Measurements from ENCODE around the gene LRRN3.

Gene LRRN3

DNA sequence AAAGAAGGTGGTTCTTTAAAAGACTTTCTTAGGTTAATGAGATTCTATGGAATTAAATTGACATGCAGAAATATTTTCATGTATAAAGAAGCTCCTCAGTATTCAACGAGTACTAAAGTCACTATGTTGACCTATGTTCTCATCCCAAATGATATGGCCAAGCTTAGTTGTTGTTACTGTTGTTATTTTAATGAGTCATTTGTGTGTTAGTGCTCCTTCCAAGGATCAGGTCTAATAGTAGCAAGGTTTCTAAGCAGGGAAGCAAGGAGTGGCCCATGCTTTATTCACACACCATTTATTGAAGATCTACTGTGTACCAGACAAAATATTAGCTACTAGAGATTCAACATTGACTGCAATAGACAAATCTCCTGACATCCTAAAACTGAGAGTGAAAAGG, 41.9 kb downstream of the LRRN3 start:
- H3K4me1 ChIP-seq (ENCODE audit: control insufficient read depth, insufficient read depth, low read length, unreplicated experiment) = peaks cover 25% of the 10 kb centered on the region
- H2AFZ ChIP-seq (ENCODE audit: low read length, unreplicated experiment) = no peak overlapping the region
- no peaks in the 10 kb centered on the region for H3K79me2 ChIP-seq (ENCODE audit: control insufficient read depth, insufficient read depth, low read length, unreplicated experiment)
- H3K36me3 ChIP-seq (ENCODE audit: insufficient read depth, low read length) = no peaks in the 10 kb centered on the region
- no peaks in the 10 kb centered on the region for H3K27me3 ChIP-seq (ENCODE audit: insufficient read depth, low read length)
- H3K27ac ChIP-seq (ENCODE audit: low read depth, low read length) = no peak overlapping the region
- no peak overlapping the region for H3K4me3 ChIP-seq (ENCODE audit: low read depth, low read length)

DNA sequence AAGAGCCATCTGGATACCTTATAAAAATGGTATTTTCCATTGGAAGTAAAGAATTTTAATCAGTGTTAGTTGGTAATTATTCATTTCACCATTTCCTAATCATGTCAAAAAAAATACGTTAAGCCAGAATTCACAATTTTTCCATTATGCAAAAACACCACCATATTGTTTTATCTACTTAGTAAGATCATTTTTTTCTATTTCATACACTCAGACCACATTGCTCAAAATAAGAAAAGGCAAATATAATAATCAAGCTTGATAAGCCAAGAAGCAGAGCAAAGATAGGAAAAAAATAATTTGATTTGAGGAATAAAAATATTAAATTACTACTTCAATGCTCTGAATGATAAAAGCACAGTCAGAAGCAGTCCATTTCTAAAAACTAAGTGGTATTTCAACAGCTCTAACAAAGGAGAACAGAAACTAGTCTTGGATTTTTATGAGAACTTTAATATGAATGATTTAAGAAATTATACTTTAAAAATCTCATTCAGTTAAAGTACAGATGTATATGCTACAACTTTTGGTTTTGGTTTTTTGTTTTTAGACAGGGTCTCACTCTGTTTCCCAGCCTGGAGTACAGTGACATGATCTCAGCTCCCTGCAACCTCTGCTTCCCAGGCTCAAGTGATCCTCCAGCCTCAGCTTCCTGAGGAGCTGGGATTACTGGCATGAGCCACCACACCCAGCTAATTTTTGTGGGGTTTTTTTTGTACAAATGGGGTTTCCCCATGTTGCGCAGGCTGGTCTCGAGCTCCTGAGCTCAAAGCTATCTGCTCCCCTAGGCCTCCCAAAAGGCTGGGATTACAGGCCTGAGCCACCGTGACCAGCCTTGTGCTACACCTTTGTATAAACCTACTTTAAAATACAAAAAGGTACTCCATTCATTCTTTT, 46.6 kb downstream of the LRRN3 start:
- Histone ChIP-seq H3K36me3 (ENCODE audit: insufficient read depth, low read length) (no peaks in the 10 kb centered on the region), H3K27ac (ENCODE audit: low read depth, low read length) (peak overlapping the region; percentile 95), H3K4me1 (ENCODE audit: control insufficient read depth, insufficient read depth, low read length, unreplicated experiment) (peaks cover 39% of the 10 kb centered on the region), H3K27me3 (ENCODE audit: insufficient read depth, low read length) (no peaks in the 10 kb centered on the region), H2AFZ (ENCODE audit: low read length, unreplicated experiment) (peak overlapping the region; percentile 67), H3K79me2 (ENCODE audit: control insufficient read depth, insufficient read depth, low read length, unreplicated experiment) (no peaks in the 10 kb centered on the region), H3K4me3 (ENCODE audit: low read depth, low read length) (peak overlapping the region; percentile 29)

DNA sequence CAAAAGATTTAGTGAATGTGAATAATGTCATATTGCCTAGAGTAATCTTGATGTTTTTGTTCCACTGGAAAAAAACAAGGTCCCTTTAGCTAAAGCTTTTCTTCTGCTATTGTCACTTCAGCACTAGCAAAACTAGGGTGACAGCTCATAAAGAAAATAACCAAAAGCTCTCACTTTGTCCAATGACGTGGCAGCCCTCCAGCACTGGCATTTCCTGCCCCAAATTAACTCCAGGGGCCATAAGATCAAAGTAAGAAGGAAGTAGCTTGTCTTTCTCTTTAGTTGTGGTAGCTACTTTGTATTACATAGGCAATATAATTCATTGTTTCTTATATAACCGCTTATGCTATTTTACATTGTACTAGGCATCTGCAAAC, 47.3 kb downstream of the LRRN3 start:
- peak overlapping the region; percentile 95 for H3K27ac ChIP-seq (ENCODE audit: low read depth, low read length)
- H3K27me3 ChIP-seq (ENCODE audit: insufficient read depth, low read length) = no peaks in the 10 kb centered on the region
- peaks cover 32% of the 10 kb centered on the region for H3K4me1 ChIP-seq (ENCODE audit: control insufficient read depth, insufficient read depth, low read length, unreplicated experiment)
- peak overlapping the region; percentile 67 for H2AFZ ChIP-seq (ENCODE audit: low read length, unreplicated experiment)
- H3K36me3 ChIP-seq (ENCODE audit: insufficient read depth, low read length) = no peaks in the 10 kb centered on the region
- no peaks in the 10 kb centered on the region for H3K79me2 ChIP-seq (ENCODE audit: control insufficient read depth, insufficient read depth, low read length, unreplicated experiment)
- H3K4me3 ChIP-seq (ENCODE audit: low read depth, low read length) = peak overlapping the region; percentile 29

DNA sequence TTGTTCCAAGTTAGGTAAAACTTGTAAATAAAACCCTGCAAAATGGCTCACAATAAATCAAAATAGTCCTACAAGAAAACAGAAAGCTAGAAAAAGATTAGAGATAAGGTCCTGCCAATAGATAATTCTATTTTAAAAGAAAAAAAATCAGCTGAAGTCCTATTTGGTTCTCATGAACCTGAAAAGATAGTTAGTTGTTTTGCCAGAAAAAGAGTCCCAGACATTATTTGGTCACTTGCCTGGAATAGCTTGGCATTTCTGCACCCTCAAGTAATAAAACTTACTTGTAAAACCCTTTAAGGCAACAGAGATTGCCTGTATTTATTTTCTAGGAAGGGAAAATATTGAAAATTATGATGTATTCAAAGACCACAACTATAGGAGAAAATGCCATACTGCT, 47.7 kb downstream of the LRRN3 start:
- peak overlapping the region; percentile 67 for H2AFZ ChIP-seq (ENCODE audit: low read length, unreplicated experiment)
- H3K79me2 ChIP-seq (ENCODE audit: control insufficient read depth, insufficient read depth, low read length, unreplicated experiment) = no peaks in the 10 kb centered on the region
- H3K27me3 ChIP-seq (ENCODE audit: insufficient read depth, low read length) = no peaks in the 10 kb centered on the region
- H3K36me3 ChIP-seq (ENCODE audit: insufficient read depth, low read length) = no peaks in the 10 kb centered on the region
- H3K4me3 ChIP-seq (ENCODE audit: low read depth, low read length) = peak overlapping the region; percentile 29; the same call in 1 of the 2 replicates
- H3K4me1 ChIP-seq (ENCODE audit: control insufficient read depth, insufficient read depth, low read length, unreplicated experiment) = peaks cover 28% of the 10 kb centered on the region
- peak overlapping the region; percentile 95 for H3K27ac ChIP-seq (ENCODE audit: low read depth, low read length)

DNA sequence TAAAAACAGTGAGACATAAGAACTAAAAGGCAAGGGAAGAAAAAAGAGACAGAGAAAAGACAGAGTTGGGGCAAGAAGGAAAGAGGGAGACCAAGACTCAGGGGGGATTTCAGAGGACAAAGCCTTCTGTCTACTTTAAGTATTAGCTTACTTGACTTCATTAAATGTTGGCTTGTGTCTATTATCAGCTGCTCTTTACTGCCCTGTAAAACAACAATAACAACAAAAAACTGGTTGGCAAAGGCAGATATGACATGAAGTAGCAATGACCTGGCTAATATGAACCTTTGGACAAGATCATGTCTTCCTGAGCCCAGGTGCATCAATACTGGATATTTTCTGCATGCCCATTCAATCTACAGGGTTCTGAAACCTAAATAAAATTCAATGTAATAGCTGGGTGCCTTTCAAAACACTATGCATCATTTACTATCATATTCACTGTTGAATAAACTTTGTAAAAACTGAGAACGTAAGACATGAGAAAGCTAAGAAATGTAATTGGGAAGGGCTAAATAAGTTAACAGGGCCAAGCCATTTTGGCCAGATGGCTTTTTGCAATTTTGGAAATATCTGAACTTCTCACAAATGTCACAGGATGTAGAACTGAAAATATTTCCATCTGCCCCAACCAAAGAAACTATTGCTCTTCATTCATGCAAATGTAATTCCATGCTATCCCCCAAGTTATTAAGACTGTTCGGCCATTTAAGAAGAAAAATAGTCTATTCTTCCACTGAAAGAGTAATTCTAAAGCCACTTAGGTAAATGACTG, 49.4 kb downstream of the LRRN3 start:
- H3K4me1 ChIP-seq (ENCODE audit: control insufficient read depth, insufficient read depth, low read length, unreplicated experiment) = peaks cover 31% of the 10 kb centered on the region
- no peak overlapping the region for H3K27ac ChIP-seq (ENCODE audit: low read depth, low read length)

GRCh38 chr7:111145472-111145871, 54.5 kb downstream of the LRRN3 start:
- H3K27ac ChIP-seq (ENCODE audit: low read depth, low read length) = no peak overlapping the region
- no peaks in the 10 kb centered on the region for H3K27me3 ChIP-seq (ENCODE audit: insufficient read depth, low read length)
- H3K4me1 ChIP-seq (ENCODE audit: control insufficient read depth, insufficient read depth, low read length, unreplicated experiment) = peaks cover 5% of the 10 kb centered on the region
- H2AFZ ChIP-seq (ENCODE audit: low read length, unreplicated experiment) = no peak overlapping the region
- no peaks in the 10 kb centered on the region for H3K79me2 ChIP-seq (ENCODE audit: control insufficient read depth, insufficient read depth, low read length, unreplicated experiment)
- H3K36me3 ChIP-seq (ENCODE audit: insufficient read depth, low read length) = no peaks in the 10 kb centered on the region
- H3K4me3 ChIP-seq (ENCODE audit: low read depth, low read length) = no peak overlapping the region

More for the DNA sequence above, 49.4 kb downstream of the LRRN3 start:
- Histone ChIP-seq H2AFZ (ENCODE audit: low read length, unreplicated experiment) (peak overlapping the region; percentile 44), H3K27me3 (ENCODE audit: insufficient read depth, low read length) (no peaks in the 10 kb centered on the region), H3K79me2 (ENCODE audit: control insufficient read depth, insufficient read depth, low read length, unreplicated experiment) (no peaks in the 10 kb centered on the region), H3K4me3 (ENCODE audit: low read depth, low read length) (no peak overlapping the region), H3K36me3 (ENCODE audit: insufficient read depth, low read length) (no peaks in the 10 kb centered on the region)

DNA sequence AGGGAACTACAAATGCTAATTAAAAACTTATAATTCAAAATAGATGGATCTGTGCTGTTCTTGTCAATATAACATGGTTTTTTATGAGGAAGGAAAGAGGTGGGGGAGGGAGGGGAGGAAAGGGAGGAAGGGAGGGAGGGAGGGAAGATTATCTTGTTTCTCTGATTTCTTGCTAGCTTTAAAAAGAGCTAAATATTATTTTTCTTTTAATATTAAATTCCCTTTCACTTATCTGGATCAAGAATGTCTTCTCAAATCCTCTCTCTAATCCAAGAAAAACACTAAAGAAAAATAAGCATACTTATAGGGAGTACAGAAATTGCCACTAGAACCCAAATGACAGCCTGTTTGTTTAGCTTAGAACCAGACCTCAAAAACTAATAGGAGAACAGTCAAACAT, 55.2 kb downstream of the LRRN3 start:
- Histone ChIP-seq H3K4me3 (ENCODE audit: low read depth, low read length) (no peak overlapping the region), H3K79me2 (ENCODE audit: control insufficient read depth, insufficient read depth, low read length, unreplicated experiment) (no peaks in the 10 kb centered on the region), H3K4me1 (ENCODE audit: control insufficient read depth, insufficient read depth, low read length, unreplicated experiment) (peaks cover 5% of the 10 kb centered on the region), H3K36me3 (ENCODE audit: insufficient read depth, low read length) (no peaks in the 10 kb centered on the region), H2AFZ (ENCODE audit: low read length, unreplicated experiment) (no peak overlapping the region), H3K27me3 (ENCODE audit: insufficient read depth, low read length) (no peaks in the 10 kb centered on the region), H3K27ac (ENCODE audit: low read depth, low read length) (no peak overlapping the region)

DNA sequence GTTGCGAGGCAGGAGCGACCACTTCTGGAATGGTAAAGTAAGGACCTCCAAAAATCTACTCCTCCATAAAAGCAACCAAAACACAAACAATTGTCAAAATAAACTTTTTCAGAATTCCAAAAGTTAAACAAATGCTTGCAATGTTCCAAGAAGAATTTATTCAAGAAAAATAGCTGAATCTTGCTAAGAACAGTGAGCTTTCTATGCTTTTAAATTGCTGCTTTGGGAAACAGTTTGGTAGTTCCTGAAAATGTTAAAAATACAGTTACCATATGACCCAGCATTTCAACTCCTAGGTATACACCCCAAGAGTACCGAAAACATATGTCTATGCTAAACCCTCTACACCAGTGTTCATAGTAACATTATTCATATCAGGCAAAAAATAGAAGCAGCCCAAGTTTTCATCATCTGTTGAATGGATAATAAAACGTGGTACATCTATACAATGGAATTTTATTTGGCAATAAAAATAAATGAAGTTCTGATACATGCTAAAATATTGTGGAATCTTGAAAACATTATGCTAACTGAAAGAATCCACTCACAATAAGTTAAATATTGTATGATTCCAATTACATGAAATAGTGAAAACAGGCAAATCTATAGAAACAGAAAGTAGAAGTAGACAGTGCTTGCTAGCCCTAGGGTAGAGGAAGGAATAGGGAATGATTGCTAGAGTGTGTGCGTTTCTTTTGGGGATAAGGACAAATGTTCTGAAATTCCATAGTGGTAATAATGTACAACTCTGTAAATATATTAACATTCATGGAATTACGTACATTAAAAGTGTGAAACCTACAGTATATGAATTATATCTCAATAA, 57.0 kb downstream of the LRRN3 start:
- H3K27ac ChIP-seq (ENCODE audit: low read depth, low read length) = no peak overlapping the region
- peaks cover 5% of the 10 kb centered on the region for H3K4me1 ChIP-seq (ENCODE audit: control insufficient read depth, insufficient read depth, low read length, unreplicated experiment)
- no peak overlapping the region for H3K4me3 ChIP-seq (ENCODE audit: low read depth, low read length)
- H3K36me3 ChIP-seq (ENCODE audit: insufficient read depth, low read length) = no peaks in the 10 kb centered on the region
- H2AFZ ChIP-seq (ENCODE audit: low read length, unreplicated experiment) = no peak overlapping the region
- no peaks in the 10 kb centered on the region for H3K27me3 ChIP-seq (ENCODE audit: insufficient read depth, low read length)
- no peaks in the 10 kb centered on the region for H3K79me2 ChIP-seq (ENCODE audit: control insufficient read depth, insufficient read depth, low read length, unreplicated experiment)

- Histone ChIP-seq H2AFZ (ENCODE audit: low read length, unreplicated experiment) (no peak overlapping the region), H3K4me1 (ENCODE audit: control insufficient read depth, insufficient read depth, low read length, unreplicated experiment) (no peaks in the 10 kb centered on the region), H3K36me3 (ENCODE audit: insufficient read depth, low read length) (no peaks in the 10 kb centered on the region), H3K27me3 (ENCODE audit: insufficient read depth, low read length) (no peaks in the 10 kb centered on the region), H3K4me3 (ENCODE audit: low read depth, low read length) (no peak overlapping the region), H3K79me2 (ENCODE audit: control insufficient read depth, insufficient read depth, low read length, unreplicated experiment) (no peaks in the 10 kb centered on the region), H3K27ac (ENCODE audit: low read depth, low read length) (no peak overlapping the region)
Measured at GRCh38 chr7:111150709-111151108, 59.8 kb downstream of the LRRN3 start.

GRCh38 chr7:111159426-111159825, 68.5 kb downstream of the LRRN3 start:
- H3K36me3 ChIP-seq (ENCODE audit: insufficient read depth, low read length) = peaks cover 5% of the 10 kb centered on the region; the same call in 1 of the 2 replicates
- peaks cover 12% of the 10 kb centered on the region for H3K4me1 ChIP-seq (ENCODE audit: control insufficient read depth, insufficient read depth, low read length, unreplicated experiment)
- no peak overlapping the region for H3K4me3 ChIP-seq (ENCODE audit: low read depth, low read length)
- no peaks in the 10 kb centered on the region for H3K79me2 ChIP-seq (ENCODE audit: control insufficient read depth, insufficient read depth, low read length, unreplicated experiment)
- H2AFZ ChIP-seq (ENCODE audit: low read length, unreplicated experiment) = no peak overlapping the region
- H3K27ac ChIP-seq (ENCODE audit: low read depth, low read length) = peak overlapping the region; percentile 71
- H3K27me3 ChIP-seq (ENCODE audit: insufficient read depth, low read length) = no peaks in the 10 kb centered on the region
